ENCODE measurements around the gene MTSS2.

The MTSS2 gene

DNA sequence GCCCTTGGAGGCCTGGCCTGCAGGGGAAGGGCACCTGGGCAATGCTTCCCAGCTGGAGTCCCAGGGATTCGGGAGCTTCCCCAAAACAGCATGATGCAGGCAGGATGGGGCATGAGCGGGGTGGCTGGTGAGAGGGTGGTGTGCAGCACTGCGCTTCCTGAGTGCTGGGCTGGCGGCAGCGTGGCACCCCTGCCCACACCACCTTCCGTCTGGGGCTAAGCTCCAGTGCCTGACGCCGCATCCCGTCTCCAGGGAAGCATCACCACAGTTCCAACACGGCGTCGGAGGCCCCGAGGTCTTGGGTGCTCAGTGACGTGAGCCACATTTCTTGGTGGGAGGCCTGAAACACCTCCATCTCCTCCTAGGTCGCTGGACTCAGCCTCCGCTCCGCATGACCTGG, 13.8 kb upstream of the MTSS2 start:
- DNase-seq (ENCODE audit: low read depth) = no peak

DNA sequence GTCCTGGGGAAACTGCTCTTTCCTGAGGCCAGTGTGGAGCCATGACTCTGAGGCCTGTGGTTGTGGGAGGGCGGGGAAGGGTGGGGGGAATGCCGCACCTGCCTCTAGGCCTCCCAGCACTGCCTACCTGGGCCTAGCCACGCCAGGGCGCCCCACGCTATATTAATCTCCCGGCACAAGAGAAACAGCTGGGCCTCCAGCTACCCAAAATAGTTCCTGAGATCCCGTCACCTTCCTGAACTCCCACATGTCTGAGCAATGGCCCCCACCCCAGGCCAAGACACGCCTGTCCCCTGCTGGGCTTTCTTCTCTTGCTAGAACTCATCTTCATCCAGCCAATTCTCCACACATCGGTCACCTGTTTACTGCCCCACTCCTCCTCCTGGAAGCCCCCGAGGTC, 13.0 kb upstream of the MTSS2 start:
- DNase-seq (ENCODE audit: low read depth) = no peak

DNA sequence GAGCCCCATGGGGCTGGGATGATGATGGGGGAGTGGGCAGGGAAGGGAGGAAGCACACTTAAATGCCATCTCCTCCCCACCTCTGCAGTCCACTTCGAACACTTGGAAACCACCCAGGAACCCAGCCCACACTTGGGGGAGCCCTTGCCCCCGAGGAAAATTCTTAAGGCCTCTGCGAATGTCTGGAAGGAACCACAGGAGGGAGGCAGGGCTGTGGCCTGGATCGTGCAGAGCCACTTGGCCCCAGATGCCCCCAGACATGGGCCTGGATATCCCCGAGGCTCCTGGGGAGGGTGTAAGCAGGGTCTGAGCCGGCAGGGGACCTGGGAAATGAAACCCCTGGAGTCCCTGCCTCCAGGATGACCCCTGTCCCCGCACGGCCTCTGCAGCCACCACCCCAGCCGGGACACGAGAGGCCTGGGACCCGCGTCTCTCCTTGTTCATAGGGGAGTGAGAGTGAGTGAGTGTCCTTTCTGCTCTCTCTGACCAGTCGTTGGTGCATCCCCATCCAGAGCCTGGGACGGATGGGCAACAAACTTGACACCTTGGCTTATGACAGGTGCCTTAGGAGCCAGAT, 11.8 kb upstream of the MTSS2 start:
- DNase-seq (ENCODE audit: low read depth) = no peak

DNA sequence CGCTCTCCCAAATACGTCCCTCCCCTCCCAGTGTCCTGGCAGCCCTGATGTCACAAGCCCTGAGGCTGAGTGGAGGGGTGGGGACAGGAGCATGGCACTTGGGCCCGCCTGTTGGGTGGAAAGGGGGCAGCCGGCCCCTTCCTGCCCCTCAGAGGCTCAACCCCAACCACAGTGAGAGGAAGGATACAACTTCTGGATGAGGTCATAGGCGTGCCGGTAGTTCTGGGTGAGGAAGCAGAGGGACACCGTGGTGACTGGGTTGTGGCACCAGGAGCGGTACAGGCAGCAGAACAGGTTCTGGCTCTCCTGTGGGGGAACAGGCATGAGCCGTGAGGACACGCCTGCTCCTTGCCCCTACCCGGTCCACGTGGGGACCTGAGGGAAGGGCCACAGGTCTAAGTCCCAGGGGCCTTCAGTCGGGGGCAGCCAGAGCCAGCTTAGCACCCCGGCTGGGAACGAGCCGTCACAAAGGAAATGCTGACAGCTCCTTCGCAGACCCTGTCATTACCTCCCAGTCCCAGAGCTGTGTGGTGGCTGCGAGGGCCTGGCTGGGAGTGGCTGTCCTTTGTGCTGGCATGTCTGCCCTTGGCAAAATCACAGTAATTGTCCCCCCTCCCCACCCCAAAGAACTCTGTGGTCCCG, 11.2 kb upstream of the MTSS2 start:
- no peak for DNase-seq (ENCODE audit: low read depth)

DNA sequence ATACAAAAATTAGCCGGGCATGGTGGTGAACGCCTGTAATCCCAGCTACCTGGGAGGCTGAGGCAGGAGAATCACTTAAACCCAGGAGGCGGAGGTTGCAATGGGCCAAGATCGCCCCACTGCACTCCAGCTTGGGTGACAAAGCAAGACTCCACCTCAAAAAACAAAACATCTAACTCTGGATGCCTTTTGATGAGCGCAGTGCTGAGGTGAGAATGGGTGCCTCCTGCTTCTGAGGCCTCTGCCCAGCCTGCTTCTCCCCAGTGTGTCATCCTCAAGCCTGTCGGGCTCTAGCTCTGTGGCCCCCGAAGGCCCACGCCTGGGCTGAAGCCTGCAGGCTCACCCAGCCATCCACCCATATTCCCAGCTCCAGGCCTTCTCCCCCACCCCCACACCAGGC, 10.5 kb upstream of the MTSS2 start:
- DNase-seq (ENCODE audit: low read depth) = no peak

DNA sequence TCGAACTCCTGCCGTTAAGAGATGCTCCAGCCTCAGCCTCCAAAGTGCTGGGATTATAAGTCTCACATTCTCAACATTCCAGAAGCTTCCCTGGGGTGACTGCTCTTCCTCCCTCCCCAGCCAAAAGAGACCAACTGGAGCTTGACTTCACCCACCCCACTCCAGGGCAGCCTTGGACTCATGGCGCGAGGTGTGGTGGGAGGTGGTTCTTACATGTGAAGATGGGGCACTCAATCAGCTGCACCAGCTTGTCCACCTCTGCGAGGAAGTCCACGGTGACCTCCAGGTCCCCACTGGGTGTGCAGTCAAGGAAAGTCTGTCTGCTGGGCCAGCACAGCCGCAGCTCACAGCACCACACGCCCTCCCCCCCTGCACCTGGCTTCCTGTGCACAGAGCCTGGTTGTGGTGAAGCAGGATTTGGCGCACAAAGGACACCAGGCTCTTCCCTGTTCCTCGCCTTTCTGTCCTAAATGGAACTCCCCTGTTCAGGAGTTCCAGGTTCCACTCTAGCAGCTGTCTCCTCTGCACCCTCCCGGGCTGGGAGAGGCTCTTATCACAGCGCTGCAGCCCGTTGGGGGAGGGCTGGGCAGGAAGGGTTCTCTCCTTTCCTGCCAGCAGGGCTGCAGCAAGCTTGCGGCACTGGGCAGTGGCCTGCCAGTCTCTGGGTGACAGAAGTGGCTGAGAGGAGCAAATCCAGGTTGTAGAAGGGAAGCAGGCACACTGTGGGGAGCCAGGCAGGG, 9.6 kb upstream of the MTSS2 start:
- DNase-seq (ENCODE audit: low read depth) = no peak

DNA sequence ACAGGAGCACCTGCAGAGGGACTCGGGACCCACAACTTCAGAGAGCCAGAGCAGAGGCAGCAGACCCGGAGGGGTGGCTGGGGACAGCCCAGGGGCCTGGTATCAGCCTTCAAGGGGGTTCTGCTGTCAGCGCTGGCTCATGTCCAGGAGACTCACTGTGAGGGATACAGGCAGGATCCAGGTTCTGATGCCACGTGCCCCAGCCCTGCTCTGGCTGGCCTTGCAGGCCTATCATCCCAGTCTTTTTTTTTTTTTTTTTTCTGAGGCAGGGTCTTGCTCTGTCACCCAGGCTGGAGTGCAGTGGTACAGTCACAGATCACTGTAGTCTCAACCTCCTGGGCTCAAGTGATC, 9.0 kb upstream of the MTSS2 start:
- DNase-seq (ENCODE audit: low read depth) = no peak

DNA sequence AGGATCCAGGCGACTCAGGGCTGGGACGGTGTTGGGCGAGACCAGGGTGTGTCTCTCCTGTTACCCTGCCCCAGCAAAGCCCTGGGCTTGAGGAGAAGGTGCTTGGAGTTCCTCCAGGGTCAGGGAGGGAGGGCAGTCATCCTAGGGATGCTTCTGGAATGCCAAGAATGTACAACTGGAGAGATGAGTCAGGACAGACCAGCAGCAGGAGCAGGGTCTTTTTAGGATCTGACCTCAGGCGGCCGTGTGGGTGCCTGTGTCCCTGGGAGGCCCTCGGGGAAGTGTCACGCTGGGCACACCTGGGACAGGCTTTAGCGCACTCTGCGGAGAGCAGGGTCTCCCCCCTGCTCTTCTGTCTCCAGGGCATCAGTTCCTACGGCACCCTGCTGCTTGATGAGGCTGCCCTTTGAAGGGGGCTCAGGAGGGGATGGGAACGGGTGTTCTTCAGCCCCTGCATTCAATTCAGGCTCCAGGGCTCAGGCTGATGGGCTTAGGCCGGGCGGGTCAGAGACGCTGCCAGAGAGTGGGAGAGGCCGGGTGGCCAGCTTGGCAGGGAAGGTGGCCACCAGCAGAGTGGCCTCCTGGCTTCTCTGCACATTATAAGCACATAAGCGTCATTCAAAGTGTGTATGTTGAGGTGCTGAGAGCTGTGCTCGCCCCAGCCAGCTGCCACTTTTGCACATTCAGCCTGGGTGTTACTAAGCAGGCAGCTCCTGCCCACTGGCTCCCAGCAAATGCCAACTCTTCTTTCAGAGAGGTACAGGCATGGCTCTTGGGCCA, 8.4 kb upstream of the MTSS2 start:
- peak; percentile 85 for DNase-seq (ENCODE audit: low read depth)

DNA sequence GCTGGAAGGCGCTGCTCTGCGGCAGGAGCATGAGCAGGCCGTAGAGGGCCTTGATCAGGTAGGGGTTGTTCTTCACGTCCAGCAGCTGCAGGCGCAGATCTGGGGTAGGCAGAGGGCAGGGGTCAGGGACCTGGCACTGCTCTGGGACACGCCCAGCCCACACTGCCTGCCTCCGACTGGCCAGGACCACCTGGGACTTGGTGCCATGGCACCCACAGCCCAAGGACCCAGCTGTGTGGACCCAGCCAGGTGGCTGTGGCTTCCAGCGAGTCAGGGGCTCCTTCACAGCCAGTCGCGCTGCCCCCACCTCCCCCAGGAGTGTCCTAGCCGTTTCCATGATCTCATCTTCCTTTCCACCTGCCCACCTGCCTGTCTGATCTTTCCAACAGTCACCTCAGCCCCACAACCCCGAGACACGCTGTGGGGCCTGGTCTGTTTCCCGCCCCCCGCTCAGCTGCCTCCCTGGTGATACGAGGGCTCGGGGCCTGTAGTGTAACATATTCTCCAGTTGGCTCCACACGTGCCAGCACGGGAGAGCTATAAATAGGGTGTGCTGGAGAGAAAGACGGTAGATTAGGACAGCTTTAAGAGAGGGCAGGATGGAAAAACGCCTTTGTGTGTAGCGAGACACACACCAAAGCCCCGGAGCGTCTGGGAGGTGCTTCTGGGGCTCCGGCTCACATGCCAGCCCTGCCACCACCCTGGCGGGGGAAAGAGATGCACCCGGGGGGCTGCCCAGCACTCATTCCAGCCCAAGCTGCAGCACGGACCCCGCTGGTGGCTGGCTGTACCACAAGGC, 7.2 kb upstream of the MTSS2 start:
- no peak for DNase-seq (ENCODE audit: low read depth)

DNA sequence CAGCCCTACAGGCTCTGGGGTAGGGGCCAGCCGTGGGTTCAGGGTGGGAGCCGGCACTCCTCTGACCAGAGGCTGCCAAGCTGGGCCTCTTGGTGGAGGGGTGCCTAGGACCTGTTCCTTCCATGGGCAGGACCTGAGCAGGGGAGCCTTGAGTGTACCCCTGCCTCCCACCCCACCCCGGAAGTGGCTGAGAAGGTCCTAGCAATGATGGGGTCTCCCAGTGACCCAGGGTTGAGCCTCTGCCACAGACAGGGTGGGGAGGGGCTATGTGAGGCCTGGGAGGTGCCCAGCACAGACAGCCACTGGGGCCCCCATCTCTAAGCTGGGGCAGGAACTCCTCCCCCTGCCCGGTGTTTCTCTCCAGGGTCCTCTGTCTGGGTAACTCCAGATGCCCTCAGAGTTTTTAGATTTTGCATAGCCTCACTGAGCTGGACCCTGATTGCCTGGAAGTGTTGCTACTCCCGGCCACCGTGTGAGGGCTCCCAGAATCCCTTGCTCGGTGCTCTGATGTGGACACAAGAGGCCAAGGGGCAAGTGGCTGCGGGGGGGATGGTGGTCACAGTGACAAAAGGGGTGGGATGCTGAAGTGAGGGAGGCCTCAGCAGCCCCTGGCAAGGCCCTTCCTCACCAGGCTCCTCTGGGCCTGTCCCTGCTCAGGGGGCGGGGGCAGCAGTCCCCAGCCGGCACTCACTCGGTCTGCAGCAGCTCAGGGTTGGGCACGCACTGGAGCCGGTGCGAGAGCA, 6.4 kb upstream of the MTSS2 start:
- no peak for DNase-seq (ENCODE audit: low read depth)

DNA sequence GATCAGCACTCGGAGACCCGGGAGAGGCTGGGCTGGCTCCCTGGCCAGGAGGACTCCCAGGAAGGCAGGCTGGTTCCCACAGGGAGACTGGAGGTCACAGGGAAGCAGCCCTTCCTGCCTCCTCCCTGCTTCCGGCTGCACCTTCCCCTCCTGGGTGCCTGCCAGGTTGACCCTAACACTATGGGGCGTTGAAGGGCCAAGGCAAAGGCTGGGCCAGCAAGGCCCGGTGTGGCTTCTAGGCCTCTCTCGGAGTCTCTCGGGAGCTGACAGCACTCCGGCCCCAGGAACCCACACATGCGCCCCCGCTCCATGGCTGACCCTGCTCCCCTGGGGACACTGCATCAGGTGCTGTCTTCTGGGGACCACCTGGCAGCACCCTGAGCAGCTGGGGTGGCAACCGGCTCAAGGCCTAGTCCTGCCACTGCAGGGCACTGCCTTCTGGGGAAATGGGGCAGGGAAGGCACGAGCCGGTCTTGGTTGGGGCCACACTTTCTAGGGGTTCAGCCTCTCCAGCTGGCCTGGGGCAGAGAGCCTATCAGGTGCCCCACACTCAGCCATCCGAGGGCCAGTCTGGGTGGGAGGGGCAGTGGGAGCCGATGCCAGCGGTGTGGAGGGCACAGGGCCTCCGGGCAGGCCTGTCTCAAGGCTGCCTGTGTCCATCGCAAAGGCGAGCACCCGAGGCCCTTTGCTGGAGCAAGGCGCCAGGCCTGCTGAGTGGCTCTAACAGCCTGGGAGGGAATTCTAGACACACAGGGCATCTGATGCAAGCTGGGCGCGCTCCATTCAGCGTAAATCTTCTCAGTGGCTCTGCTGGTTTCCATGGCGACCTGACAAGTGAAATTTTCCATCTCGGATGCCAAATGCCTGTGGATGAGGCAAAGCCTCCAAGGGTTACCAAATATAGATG, 5.6 kb upstream of the MTSS2 start:
- peak; percentile 97 for DNase-seq (ENCODE audit: low read depth)

DNA sequence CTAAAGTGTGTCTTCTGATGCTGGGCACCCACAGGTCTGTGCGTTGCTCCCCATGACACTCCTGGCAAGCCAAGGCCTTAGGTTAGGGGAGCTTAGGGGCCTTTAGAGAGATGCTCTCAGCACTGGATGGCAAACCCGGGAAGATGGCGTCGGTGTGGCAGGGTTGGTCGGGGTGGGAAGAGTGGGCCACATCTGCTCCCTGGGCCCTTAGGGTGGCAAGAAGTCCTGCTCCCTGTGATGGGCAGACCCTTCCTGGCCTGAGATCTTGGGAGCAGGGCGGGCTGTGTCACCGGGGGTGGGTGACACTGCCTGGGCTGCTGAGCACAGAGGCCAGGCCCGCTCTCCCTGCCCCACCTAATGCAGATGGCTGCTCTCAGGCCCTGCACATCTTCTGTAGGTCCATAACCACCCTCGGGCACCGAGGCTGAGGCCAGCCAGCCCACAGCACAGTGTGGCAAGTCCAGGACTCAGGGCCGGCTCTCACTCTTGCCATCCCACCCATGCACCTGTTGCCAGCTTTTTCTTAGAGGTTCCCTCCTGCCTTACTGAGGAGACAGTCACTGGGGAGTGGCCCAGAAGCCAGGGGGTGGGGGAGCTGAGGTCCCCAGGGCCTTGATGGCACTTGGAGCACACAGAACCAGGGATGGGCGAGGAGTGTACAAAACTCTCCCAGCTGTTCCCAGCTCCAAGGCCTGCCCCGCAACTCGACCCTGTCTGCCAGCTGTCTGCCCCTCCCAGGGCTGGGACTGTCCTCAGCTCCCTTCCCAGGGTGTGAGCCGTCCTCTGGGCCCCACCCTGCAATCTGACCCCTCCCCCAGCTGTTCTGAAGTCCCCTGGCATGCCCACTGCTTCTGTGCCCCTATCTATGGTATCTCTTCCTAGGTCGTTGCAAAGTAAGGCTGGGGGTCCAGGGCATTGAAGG, 4.4 kb upstream of the MTSS2 start:
- no peak for DNase-seq (ENCODE audit: low read depth)

DNA sequence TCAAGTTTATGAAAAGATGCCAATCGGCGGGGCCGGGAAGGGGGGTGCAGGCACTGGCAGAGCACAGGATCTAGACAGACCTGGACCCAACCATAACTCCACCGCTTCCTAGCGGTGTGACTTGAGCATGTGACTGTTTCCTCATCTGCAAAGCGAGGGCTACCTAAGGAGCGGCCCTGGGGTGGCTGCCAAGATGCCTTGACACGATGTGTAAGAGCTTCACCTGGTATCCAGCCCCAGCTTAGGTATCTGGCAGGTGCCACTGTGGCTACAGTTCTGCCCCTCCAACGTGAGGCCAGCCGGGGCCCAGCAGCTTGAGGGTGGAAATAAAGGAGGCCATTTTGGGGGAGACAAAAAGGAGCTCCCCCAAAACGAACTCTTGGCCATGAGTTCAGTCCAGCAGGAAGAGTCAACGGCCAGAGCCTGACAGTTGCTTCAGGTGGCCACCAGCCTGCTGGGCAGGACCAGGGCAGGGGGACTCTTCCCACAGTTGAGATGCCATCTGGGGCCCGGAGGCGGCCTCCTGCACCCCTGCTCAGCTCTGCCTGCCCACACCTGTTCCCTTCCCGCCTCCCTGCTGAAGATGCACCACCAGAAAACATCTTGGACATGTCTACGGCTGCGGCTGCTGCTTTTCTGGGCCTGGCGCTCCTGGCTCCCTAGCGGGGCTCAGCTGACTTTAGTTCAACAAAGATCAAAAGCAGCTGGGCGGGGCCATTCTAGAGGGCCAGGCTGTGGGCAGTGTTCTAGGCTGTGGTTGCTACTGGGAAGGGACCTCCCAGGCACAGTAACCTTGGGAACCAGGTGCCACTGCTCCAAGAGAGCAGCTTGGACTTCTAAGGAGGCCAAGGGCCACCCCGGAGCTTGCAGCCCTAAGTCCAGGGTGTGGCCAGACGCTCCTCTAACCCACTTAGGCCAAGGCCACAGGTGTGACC, 3.4 kb upstream of the MTSS2 start:
- no peak for DNase-seq (ENCODE audit: low read depth)

DNA sequence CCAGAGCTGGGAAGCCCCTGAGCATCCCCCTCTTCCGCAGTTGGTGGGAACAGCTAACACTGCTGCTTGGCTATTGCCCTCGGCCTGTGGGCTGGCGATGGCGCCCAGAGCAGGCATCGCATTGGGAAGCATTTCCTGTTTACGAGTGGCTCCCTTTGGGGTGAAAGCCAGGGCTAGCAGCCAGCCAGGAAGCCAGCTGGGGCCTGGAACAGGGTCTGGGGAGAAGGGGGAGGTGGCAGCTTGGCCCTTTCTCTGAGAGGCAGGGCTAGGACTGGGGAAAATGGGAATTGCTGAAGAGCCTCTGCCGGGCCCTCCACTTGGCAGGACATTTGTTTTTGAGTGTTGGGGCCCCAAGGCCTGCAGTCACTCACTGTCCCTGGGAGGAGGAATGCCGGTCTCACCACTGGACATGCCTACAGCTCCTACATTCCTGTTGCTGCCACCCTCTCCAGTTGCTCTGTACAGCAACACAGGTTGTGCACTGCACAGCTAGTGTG, 2.4 kb upstream of the MTSS2 start:
- peak; percentile 48 for DNase-seq (ENCODE audit: low read depth)

DNA sequence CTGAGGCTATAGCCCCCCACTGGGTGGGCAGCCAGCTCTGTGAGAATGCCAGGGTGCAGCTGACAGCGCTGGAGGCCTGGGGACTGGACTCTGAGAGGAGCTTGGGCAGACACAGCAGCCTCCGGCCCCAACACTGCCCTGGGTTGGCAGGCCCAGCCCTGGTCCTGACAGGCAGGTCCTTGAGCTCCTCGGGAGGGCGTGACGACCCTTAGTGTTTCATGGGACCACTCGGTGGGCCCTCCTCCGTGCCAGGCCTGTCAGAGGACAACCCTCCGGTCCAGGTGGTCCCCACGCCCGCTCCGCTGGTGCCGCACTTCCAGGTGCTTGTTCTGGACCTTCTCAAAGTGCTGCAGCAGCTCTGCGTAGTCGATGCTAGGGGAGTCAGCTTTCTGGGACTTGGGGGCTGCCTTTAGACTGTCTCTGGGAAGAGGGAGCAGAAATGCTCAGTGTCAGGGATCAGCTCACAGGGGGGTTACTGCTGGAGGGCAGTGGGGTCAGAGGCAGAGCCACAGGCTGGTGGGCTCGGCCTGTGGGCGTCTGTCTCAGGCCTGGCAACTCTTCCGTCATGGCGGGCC, 1.9 kb upstream of the MTSS2 start:
- no peak for DNase-seq (ENCODE audit: low read depth)

DNA sequence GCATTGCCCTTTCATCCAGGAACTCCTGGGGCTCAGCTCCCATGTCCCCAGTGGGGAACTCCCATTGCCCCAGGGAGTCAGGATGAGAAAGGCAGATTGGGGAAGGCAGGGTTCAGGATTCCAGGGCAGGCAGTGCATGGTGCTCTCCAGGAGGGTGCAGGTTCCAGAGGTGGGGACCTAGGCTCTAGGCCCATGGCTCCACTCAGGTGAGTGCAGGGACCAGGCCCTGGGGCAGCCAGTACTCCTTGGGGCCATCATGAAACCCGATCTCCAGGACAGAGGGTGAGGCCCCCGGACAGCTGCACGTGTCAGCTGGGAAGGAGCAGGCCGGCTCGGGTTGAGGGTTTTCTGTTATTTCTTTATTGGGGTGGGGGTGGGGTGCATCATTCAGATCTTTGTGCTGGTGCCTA, 1.3 kb upstream of the MTSS2 start:
- DNase-seq (ENCODE audit: low read depth) = no peak

DNA sequence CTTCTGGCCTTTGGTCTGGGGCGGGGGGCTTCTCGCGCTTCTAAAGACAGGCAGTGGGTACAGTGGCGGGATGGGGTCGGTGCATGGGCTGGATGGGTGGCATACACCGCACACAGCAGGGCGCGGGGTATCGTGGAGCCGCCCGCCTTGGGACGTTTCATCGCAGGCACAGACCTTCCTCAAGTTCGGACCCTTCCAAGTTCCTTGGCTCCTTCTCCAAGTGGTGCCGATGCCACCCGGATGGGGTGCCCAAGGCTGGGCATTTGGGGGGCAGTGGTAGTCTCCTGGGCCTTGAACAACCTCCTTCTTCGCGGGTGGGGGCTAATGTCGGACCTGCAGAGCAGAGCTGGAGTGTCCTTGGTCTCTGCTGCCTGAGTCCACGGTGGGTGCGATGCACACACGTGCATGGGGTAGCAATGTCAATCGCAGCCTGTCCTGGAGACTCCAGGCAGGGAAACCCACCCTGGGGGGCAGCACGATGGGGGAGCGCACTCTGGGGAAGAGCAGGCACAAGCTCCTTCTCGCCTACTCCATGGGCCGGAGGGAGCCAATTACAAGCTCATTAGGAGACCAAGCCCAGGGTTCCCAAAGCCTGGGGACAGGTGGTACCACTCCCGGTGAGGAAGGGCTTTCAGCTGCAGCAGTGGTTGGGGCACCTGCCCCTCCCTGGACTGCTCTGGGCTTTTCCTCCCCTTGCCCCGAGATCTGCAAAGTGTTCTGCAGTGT, 686 bp upstream of the MTSS2 start:
- DNase-seq (ENCODE audit: low read depth) = no peak
